GM23338 (cell line): ENCODE results near the gene SIL1. TPM values are rescaled to one million over a fixed set of nuclear protein-coding genes. Genes with fewer than 3 reads are reported as not detected.

Experiments
- ATAC-seq: fragments of 200-7000 bp; cut with Tn5 transposase; 3 replicates; pipeline ENCODE4 v1.9.1; 2020
- DNase-seq: peaks from one replicate; pipeline ENCODE4 v3.0.0-alpha.2; 2015; ENCODE audit warnings: low spot score
- H2AFZ ChIP-seq: fragments of 200-600 bp; sonication (generic); 2 replicates; pipeline ENCODE4 v1.8.0; 2016; ENCODE audit warnings: antibody characterized with exemption, mild to moderate bottlenecking, moderate library complexity
- H3F3A ChIP-seq: fragments of 200-600 bp; sonication (generic); replicated peaks from 2 replicates; pipeline ENCODE4 v1.8.0; 2017; ENCODE audit warnings: antibody characterized with exemption, mixed run types, low read depth
- H3K27ac ChIP-seq: fragments of 200-600 bp; sonication (generic); 2 replicates; pipeline ENCODE4 v1.6.1; 2016; ENCODE audit warnings: low read depth
- H3K27me3 ChIP-seq: fragments of 200-600 bp; sonication (generic); 2 replicates; pipeline ENCODE4 v1.8.0; 2016; ENCODE audit warnings: mild to moderate bottlenecking, mixed run types, moderate library complexity; ENCODE audit not compliant: insufficient read depth
- H3K36me3 ChIP-seq: fragments of 200-600 bp; sonication (generic); 2 replicates; pipeline ENCODE4 v1.8.0; 2016; ENCODE audit warnings: mild to moderate bottlenecking; ENCODE audit not compliant: insufficient read depth
- H3K4me1 ChIP-seq: fragments of 200-600 bp; sonication (generic); 2 replicates; pipeline ENCODE4 v1.8.0; 2016; ENCODE audit warnings: mild to moderate bottlenecking, moderate library complexity; ENCODE audit not compliant: insufficient read depth
- H3K4me2 ChIP-seq: fragments of 200-600 bp; sonication (generic); 2 replicates; pipeline ENCODE4 v1.7.1; 2017; ENCODE audit warnings: mixed run types
- H3K4me3 ChIP-seq: fragments of 200-600 bp; sonication (generic); 2 replicates; pipeline ENCODE4 v1.6.1; 2016; ENCODE audit warnings: mixed run types
- H3K79me2 ChIP-seq: fragments of 200-600 bp; sonication (generic); replicated peaks from 2 replicates; pipeline ENCODE4 v1.8.0; 2017; ENCODE audit warnings: mild to moderate bottlenecking; ENCODE audit not compliant: insufficient read depth
- H3K9me2 ChIP-seq: fragments of 200-600 bp; sonication (generic); 2 replicates; pipeline ENCODE4 v1.8.0; 2017; ENCODE audit not compliant: insufficient read depth
- H4K20me1 ChIP-seq: fragments of 200-600 bp; sonication (generic); replicated peaks from 2 replicates; pipeline ENCODE4 v1.8.0; 2017; ENCODE audit warnings: mild to moderate bottlenecking; ENCODE audit not compliant: insufficient read depth
- H3K27ac Mint-ChIP-seq: 2 replicates; pipeline ENCODE4 v1.8.0; 2020; ENCODE audit warnings: inconsistent platforms, mild to moderate bottlenecking, moderate library complexity, mixed read lengths
- H3K27me3 Mint-ChIP-seq: 3 replicates; pipeline ENCODE4 v1.8.0; 2022; ENCODE audit warnings: low read depth, mild to moderate bottlenecking, moderate library complexity, mixed read lengths, inconsistent platforms; ENCODE audit not compliant: insufficient read depth, poor library complexity
- H3K36me3 Mint-ChIP-seq: 3 replicates; pipeline ENCODE4 v1.8.0; 2021; ENCODE audit warnings: low read depth, mild to moderate bottlenecking, inconsistent platforms, moderate library complexity, mixed read lengths
- H3K4me1 Mint-ChIP-seq: 3 replicates; pipeline ENCODE4 v1.8.0; 2020; ENCODE audit warnings: mild to moderate bottlenecking, inconsistent platforms, mixed read lengths
- H3K4me3 Mint-ChIP-seq: 3 replicates; pipeline ENCODE4 v1.8.0; 2021; ENCODE audit warnings: moderate library complexity, mild to moderate bottlenecking, inconsistent platforms, mixed read lengths
- H3K9me3 Mint-ChIP-seq: 3 replicates; pipeline ENCODE4 v1.8.0; 2020; ENCODE audit warnings: moderate library complexity, mild to moderate bottlenecking, inconsistent platforms, mixed read lengths
- CREB1 ChIP-seq: fragments of 250-450 bp; sonication (Bioruptor Pico); IDR thresholded peaks from 2 replicates; pipeline ENCODE4 v1.5.0; 2020; ENCODE audit warnings: low read depth, mild to moderate bottlenecking, moderate library complexity
- CTCF ChIP-seq, 2 experiments: fragments of 200-600 bp in 1 of 2; sonication (generic) in 1 of 2; conservative IDR thresholded peaks; 2 replicates each; pipeline versions ENCODE4 v1.5.1 to v1.6.1; 2016 to 2017; ENCODE audit warnings: antibody characterized with exemption in 2 of 2, low read depth in 2 of 2, mild to moderate bottlenecking in 2 of 2, moderate library complexity in 1 of 2
- ETS1 ChIP-seq: IDR thresholded peaks from 2 replicates; pipeline ENCODE4 v1.6.1; 2016; ENCODE audit warnings: antibody characterized with exemption
- EZH2 ChIP-seq: fragments of 200-600 bp; sonication (generic); IDR thresholded peaks from one replicate; pipeline ENCODE4 v1.8.0; 2017; ENCODE audit warnings: antibody characterized with exemption, mild to moderate bottlenecking, low read depth; ENCODE audit not compliant: unreplicated experiment
- EZH2phosphoT487 ChIP-seq: fragments of 200-600 bp; sonication (generic); IDR thresholded peaks from one replicate; pipeline ENCODE4 v1.8.1; 2018; ENCODE audit warnings: antibody characterized with exemption; ENCODE audit not compliant: unreplicated experiment
- JUNB ChIP-seq: IDR thresholded peaks from one replicate; pipeline ENCODE4 v1.6.1; 2016; ENCODE audit warnings: antibody characterized with exemption; ENCODE audit not compliant: unreplicated experiment
- NANOG ChIP-seq: IDR thresholded peaks from 2 replicates; pipeline ENCODE4 v1.6.1; 2016; ENCODE audit warnings: antibody characterized with exemption, borderline replicate concordance
- POLR2AphosphoS5 ChIP-seq: IDR thresholded peaks from 2 replicates; pipeline ENCODE4 v1.6.1; 2016; ENCODE audit warnings: antibody characterized with exemption, low read depth
- REST ChIP-seq: IDR thresholded peaks from one replicate; pipeline ENCODE4 v1.6.1; 2018; ENCODE audit warnings: antibody characterized with exemption; ENCODE audit not compliant: unreplicated experiment
- STAT1 ChIP-seq: IDR thresholded peaks from one replicate; pipeline ENCODE4 v1.6.1; 2016; ENCODE audit warnings: antibody characterized with exemption; ENCODE audit not compliant: unreplicated experiment
- ZNF114 ChIP-seq: fragments of 250-450 bp; sonication (Bioruptor Pico); IDR thresholded peaks from 2 replicates; pipeline ENCODE4 v1.5.0; 2020; ENCODE audit warnings: mild to moderate bottlenecking, moderate library complexity
- ZNF331 ChIP-seq: fragments of 250-450 bp; sonication (Bioruptor Pico); IDR thresholded peaks from 2 replicates; pipeline ENCODE4 v1.5.0; 2020; ENCODE audit warnings: low read depth, mild to moderate bottlenecking, moderate library complexity
- ZNF462 ChIP-seq: fragments of 250-450 bp; sonication (Bioruptor Pico); IDR thresholded peaks from 2 replicates; pipeline ENCODE4 v1.5.0; 2020; ENCODE audit warnings: mild to moderate bottlenecking, moderate library complexity
- polyA plus RNA-seq: library from polyadenylated mRNA; unstranded; fragments of >200 nt; fragmentation: Nextera tagmentation; extraction: Ambion mirVana; gene quantifications from 2 replicates; pipeline ENCODE4 v1.2.1, GENCODE V29; 2016
- total RNA-seq: library from RNA; depleted of rRNA; stranded (reverse); fragments of >200 nt; shearing (Covaris generic); gene quantifications from 2 replicates; pipeline ENCODE4 v1.2.3, GENCODE V29; 2014

Gene SIL1
- total and polyA plus RNA-seq, 2 experiments from 2014 or later = 5.5 to 5.9 TPM

GRCh38 chr5:138949223-138949574 is 249.0 kb downstream of the SIL1 start:
- Histone ChIP-seq H3K27me3 (no peaks in the 10 kb centered on the region), H3K36me3 (no peaks in the 10 kb centered on the region), H3F3A (no peaks in the 10 kb centered on the region), H3K4me1 (no peaks in the 10 kb centered on the region; the same call in 1 of the 2 replicates), H3K79me2 (no peaks in the 10 kb centered on the region), H3K9me2 (no peaks in the 10 kb centered on the region), H3K4me2 (no peak overlapping the region), H3K4me3 (no peak overlapping the region), H2AFZ (no peak overlapping the region), H4K20me1 (no peaks in the 10 kb centered on the region), H3K27ac (no peak overlapping the region)
- H3K27ac Mint-ChIP-seq = no peak overlapping the region; the same call in 1 of the 2 replicates
- TF ChIP-seq JUNB (no peak), ZNF331 (CRISPR knock-in tag) (no peak), EZH2 (no peak), STAT1 (no peak), POLR2AphosphoS5 (no peak), CTCF (conservative IDR thresholded peaks at IDR 0.05; ENCODE audit: low read depth in 2 of 2) (no peak), CREB1 (CRISPR knock-in tag) (no peak), ZNF114 (no peak), REST (no peak), ETS1 (no peak), EZH2phosphoT487 (no peak), ZNF462 (no peak), NANOG (no peak)
- DNase-seq (no peak), ATAC-seq (no peak)
- no peaks in the 10 kb centered on the region for H3K36me3 Mint-ChIP-seq
- H3K27me3 Mint-ChIP-seq = peaks cover 23% of the 10 kb centered on the region
- peaks cover 26% of the 10 kb centered on the region for H3K4me1 Mint-ChIP-seq
- no peaks in the 10 kb centered on the region for H3K9me3 Mint-ChIP-seq
- H3K4me3 Mint-ChIP-seq = no peak overlapping the region
